Osteocyte (in vitro differentiated cells): ENCODE measurements around the gene CIAPIN1. TPM values are rescaled to one million over a fixed set of nuclear protein-coding genes. Genes with fewer than 3 reads are reported as not detected.

Experiments
- DNase-seq: peaks from one replicate; pipeline ENCODE4 v3.0.0; 2021; ENCODE audit warnings: mixed read lengths; ENCODE audit not compliant: unreplicated experiment; ENCODE audit errors: extremely low spot score
- H3K27ac Mint-ChIP-seq: one replicate; pipeline ENCODE4 v1.8.0; 2021; ENCODE audit warnings: mild to moderate bottlenecking, mixed read lengths; ENCODE audit not compliant: unreplicated experiment
- H3K27me3 Mint-ChIP-seq: one replicate; pipeline ENCODE4 v1.8.0; 2021; ENCODE audit warnings: mixed read lengths; ENCODE audit not compliant: unreplicated experiment
- H3K36me3 Mint-ChIP-seq: one replicate; pipeline ENCODE4 v1.8.0; 2021; ENCODE audit warnings: mixed read lengths; ENCODE audit not compliant: unreplicated experiment
- H3K4me1 Mint-ChIP-seq: one replicate; pipeline ENCODE4 v1.8.0; 2021; ENCODE audit warnings: mixed read lengths; ENCODE audit not compliant: unreplicated experiment
- H3K4me3 Mint-ChIP-seq: one replicate; pipeline ENCODE4 v1.8.0; 2021; ENCODE audit warnings: mild to moderate bottlenecking, moderate library complexity, mixed read lengths; ENCODE audit not compliant: unreplicated experiment
- H3K9me3 Mint-ChIP-seq: one replicate; pipeline ENCODE4 v1.8.0; 2021; ENCODE audit warnings: mixed read lengths; ENCODE audit not compliant: unreplicated experiment
- CTCF ChIP-seq: fragments of 200-600 bp; sonication (generic); IDR thresholded peaks from 2 replicates; pipeline ENCODE4 v1.5.0; 2021; ENCODE audit warnings: antibody characterized with exemption, mild to moderate bottlenecking, moderate library complexity
- total RNA-seq: library from RNA; stranded (reverse); gene quantifications from 2 replicates; pipeline ENCODE4 v1.2.1, GENCODE V29; 2021

The CIAPIN1 gene
- total RNA-seq, 1 donor from 2014 or later = 52.2 TPM

- Mint-ChIP-seq H3K27me3 (no peaks in the 10 kb centered on the region), H3K27ac (peak overlapping the region; percentile 47), H3K36me3 (peaks cover 26% of the 10 kb centered on the region), H3K4me3 (no peak overlapping the region), H3K9me3 (no peaks in the 10 kb centered on the region), H3K4me1 (peaks cover 12% of the 10 kb centered on the region)
- no peak for TF ChIP-seq CTCF
- no peak for DNase-seq
Measured at GRCh38 chr16:57472665-57473060, 25.5 kb upstream of the CIAPIN1 start.

GRCh38 chr16:57471852-57472664, 24.9 kb upstream of the CIAPIN1 start:
- H3K27me3 Mint-ChIP-seq = no peaks in the 10 kb centered on the region
- peaks cover 12% of the 10 kb centered on the region for H3K4me1 Mint-ChIP-seq
- no peaks in the 10 kb centered on the region for H3K9me3 Mint-ChIP-seq
- no peak for TF ChIP-seq CTCF
- H3K36me3 Mint-ChIP-seq = peaks cover 29% of the 10 kb centered on the region
- no peak overlapping the region for H3K4me3 Mint-ChIP-seq
- DNase-seq = no peak
- H3K27ac Mint-ChIP-seq = peak overlapping the region; percentile 56

GRCh38 chr16:57471209-57471608, 24.0 kb upstream of the CIAPIN1 start:
- Mint-ChIP-seq H3K4me1 (peaks cover 12% of the 10 kb centered on the region), H3K4me3 (no peak overlapping the region), H3K36me3 (peaks cover 30% of the 10 kb centered on the region), H3K9me3 (no peaks in the 10 kb centered on the region), H3K27me3 (no peaks in the 10 kb centered on the region), H3K27ac (no peak overlapping the region)
- no peak for DNase-seq
- TF ChIP-seq CTCF = no peak

GRCh38 chr16:57470711-57471110, 23.5 kb upstream of the CIAPIN1 start:
- Mint-ChIP-seq H3K4me1 (peaks cover 10% of the 10 kb centered on the region), H3K9me3 (no peaks in the 10 kb centered on the region), H3K4me3 (no peak overlapping the region), H3K36me3 (peaks cover 33% of the 10 kb centered on the region), H3K27ac (no peak overlapping the region), H3K27me3 (no peaks in the 10 kb centered on the region)
- no peak for TF ChIP-seq CTCF
- DNase-seq = no peak

GRCh38 chr16:57469917-57470470, 22.8 kb upstream of the CIAPIN1 start:
- Mint-ChIP-seq H3K27ac (no peak overlapping the region), H3K27me3 (no peaks in the 10 kb centered on the region), H3K9me3 (no peaks in the 10 kb centered on the region), H3K4me1 (peaks cover 10% of the 10 kb centered on the region), H3K36me3 (peaks cover 34% of the 10 kb centered on the region), H3K4me3 (no peak overlapping the region)
- TF ChIP-seq CTCF = no peak
- no peak for DNase-seq
